GM12874 (cell line): ENCODE data around the gene TBC1D9.

Source experiments
- CTCF ChIP-seq: IDR thresholded peaks from 2 replicates; pipeline ENCODE4 v1.5.1; 2011; ENCODE audit warnings: low read depth, mild to moderate bottlenecking, control low read depth, low read length, moderate library complexity; ENCODE audit not compliant: insufficient read depth

Gene TBC1D9

GRCh38 chr4:140697709-140698560, 58.2 kb downstream of the TBC1D9 start:
- TF ChIP-seq CTCF = no peak

- no peak for TF ChIP-seq CTCF
These were observed 60.7 kb downstream of the TBC1D9 start for GRCh38 chr4:140695483-140695882.

GRCh38 chr4:140693562-140693961, 62.6 kb downstream of the TBC1D9 start:
- no peak for TF ChIP-seq CTCF

GRCh38 chr4:140691369-140691768, 64.8 kb downstream of the TBC1D9 start:
- no peak for TF ChIP-seq CTCF

GRCh38 chr4:140690093-140690492, 66.1 kb downstream of the TBC1D9 start:
- no peak for TF ChIP-seq CTCF

- TF ChIP-seq CTCF = no peak
These were observed 66.6 kb downstream of the TBC1D9 start for GRCh38 chr4:140689623-140690022.

- TF ChIP-seq CTCF = no peak
These were observed 67.2 kb downstream of the TBC1D9 start for GRCh38 chr4:140688711-140689598.
